ENCODE data around the gene ASIC2. TPM values are rescaled to one million over a fixed set of nuclear protein-coding genes. Genes with fewer than 3 reads are reported as not detected.

Gene ASIC2
- total and polyA plus RNA-seq, 2 donors (not counting 3 experiments of a cell fraction or from before 2014, with no cell fraction given) = not detected

- H3K27ac ChIP-seq (ENCODE audit: insufficient read depth, low read depth, low read length) = no peak overlapping the region
- no peaks in the 10 kb centered on the region for H4K20me1 ChIP-seq (replicated peaks; ENCODE audit: control insufficient read depth, extremely low read depth, insufficient read depth, low read length)
- no peak for FAIRE-seq
- no TSS peak for BruUV-seq (replicated peaks)
- H3K9ac ChIP-seq (replicated peaks; ENCODE audit: extremely low read depth, insufficient read depth, low read length) = no peak overlapping the region
- H3K4me3 ChIP-seq (replicated peaks in 1 of 3; ENCODE audit: insufficient read depth in 1 of 3, low read depth in 1 of 3, low read length in 3 of 3) = no peak overlapping the region
- no peak for DNase-seq (ENCODE audit: low read depth, low spot score)
- dilution Hi-C loops (cut with MboI; ENCODE audit: extremely low pct_ligation_motif_present, low sequenced_read_pairs) = no loop called here
- H3K4me1 ChIP-seq (ENCODE audit: control insufficient read depth, extremely low read depth, insufficient read depth, low read length) = no peaks in the 10 kb centered on the region
- H3K4me2 ChIP-seq (ENCODE audit: insufficient read depth, low read length) = no peak overlapping the region
- POLR2A ChIA-PET = no interaction called here
- H3K27me3 ChIP-seq (ENCODE audit: control insufficient read depth in 2 of 2, insufficient read depth in 2 of 2, low read length in 2 of 2) = no peaks in the 10 kb centered on the region
- no peaks in the 10 kb centered on the region for H3K9me3 ChIP-seq (replicated peaks; ENCODE audit: control insufficient read depth, insufficient read depth, low read length)
- H3K79me2 ChIP-seq (ENCODE audit: control insufficient read depth, insufficient read depth, low read length) = no peaks in the 10 kb centered on the region
- CTCF ChIA-PET = interaction anchor here (1.2 to 1.4 kb wide), 2 partner anchors 8 to 704 kb away, joined by 3 to 4 read pairs; no protein-coding TSS in a partner anchor
- no peak overlapping the region for H2AFZ ChIP-seq (ENCODE audit: low read depth, low read length)
- no peaks in the 10 kb centered on the region for H3K36me3 ChIP-seq (ENCODE audit: control insufficient read depth in 2 of 2, extremely low read depth in 1 of 2, insufficient read depth in 2 of 2, low read length in 2 of 2)
- H3K9me1 ChIP-seq (replicated peaks; ENCODE audit: control insufficient read depth, extremely low read depth, insufficient read depth, low read length) = no peaks in the 10 kb centered on the region
- no peak for TF ChIP-seq FOS (IDR thresholded peaks at IDR 0.05; ENCODE audit: borderline replicate concordance, insufficient read depth, low read length)
- no peak for TF ChIP-seq GATA2 (IDR thresholded peaks at IDR 0.05; ENCODE audit: insufficient read depth, insufficient read length, low read depth, low read length)
- no peak for TF ChIP-seq EZH2 (IDR thresholded peaks at IDR 0.05; ENCODE audit: borderline replicate concordance, low read depth, low read length, severe bottlenecking)
- no peak for TF ChIP-seq POLR2A (IDR thresholded peaks at IDR 0.05; ENCODE audit: low read depth, low read length)
- TF ChIP-seq JUN (IDR thresholded peaks at IDR 0.05; ENCODE audit: borderline replicate concordance, insufficient read depth, insufficient read length, low read depth) = no peak
- no peak for TF ChIP-seq MYC (IDR thresholded peaks at IDR 0.05; ENCODE audit: low read depth, low read length)
- TF ChIP-seq POLR2AphosphoS5 (IDR thresholded peaks at IDR 0.05; ENCODE audit: insufficient read depth, low read depth, low read length) = no peak
- TF ChIP-seq CTCF (IDR thresholded peaks at IDR 0.05; ENCODE audit: extremely low read depth in 1 of 2, insufficient read depth in 1 of 2, low read depth in 1 of 2, low read length in 2 of 2) = no peak
- TF ChIP-seq MAX (IDR thresholded peaks at IDR 0.05; ENCODE audit: insufficient read depth, insufficient read length) = no peak
- intact Hi-C loops (cut with micrococcal nuclease) = no loop called here
Observed at GRCh38 chr17:33046361-33047255, 246.5 kb downstream of the ASIC2 start.

All from endothelial cell of umbilical vein (primary cell).